ENCODE measurements around the gene ARID1B.

ARID1B gene

GRCh38 chr6:156778454-156779205 lies 1.5 kb downstream of the ARID1B start:
- no peak for TF ChIP-seq CTCF (IDR thresholded peaks at IDR 0.05; ENCODE audit: control insufficient read depth, insufficient read depth, low read depth, low read length, missing control alignments)
- no peak for DNase-seq (ENCODE audit: low read depth)
- peak overlapping the region; percentile 94 for H3K4me3 ChIP-seq (ENCODE audit: control insufficient read depth, low read depth, low read length)

DNA sequence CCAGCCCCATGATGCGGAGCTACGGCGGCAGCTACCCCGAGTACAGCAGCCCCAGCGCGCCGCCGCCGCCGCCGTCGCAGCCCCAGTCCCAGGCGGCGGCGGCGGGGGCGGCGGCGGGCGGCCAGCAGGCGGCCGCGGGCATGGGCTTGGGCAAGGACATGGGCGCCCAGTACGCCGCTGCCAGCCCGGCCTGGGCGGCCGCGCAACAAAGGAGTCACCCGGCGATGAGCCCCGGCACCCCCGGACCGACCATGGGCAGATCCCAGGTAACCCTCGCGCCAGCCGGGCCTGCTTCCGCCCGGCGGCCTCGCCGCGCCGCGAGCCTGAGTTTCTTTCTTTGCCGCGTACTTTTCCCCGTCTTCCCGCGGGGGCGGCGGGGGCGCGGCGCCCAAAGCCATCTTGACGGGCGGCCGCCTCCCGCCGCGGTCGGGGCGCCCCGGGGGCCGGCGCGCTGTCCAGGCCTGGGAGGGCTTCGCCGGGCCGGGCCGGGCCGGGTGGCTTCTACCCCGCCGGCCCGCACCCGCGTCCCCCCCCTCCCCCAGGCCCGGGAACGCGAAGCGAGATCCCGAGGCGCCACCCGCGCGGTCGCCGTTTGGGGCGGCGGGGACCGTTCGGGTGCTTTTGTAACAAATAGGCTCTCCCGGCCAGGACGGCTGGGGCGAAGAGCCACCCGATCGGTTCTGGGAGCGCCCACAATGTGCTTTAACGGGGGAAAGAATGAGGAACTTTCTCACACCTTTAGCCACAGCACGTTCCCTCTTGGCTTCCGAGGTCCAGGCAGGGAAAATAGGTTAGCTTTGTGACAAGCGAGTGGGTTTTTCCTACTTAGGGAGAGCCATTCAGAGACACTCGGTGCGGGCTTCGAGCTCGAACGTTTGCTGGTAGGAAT lies 2.3 kb downstream of the ARID1B start:
- no peak for TF ChIP-seq CTCF (IDR thresholded peaks at IDR 0.05; ENCODE audit: control insufficient read depth, insufficient read depth, low read depth, low read length, missing control alignments)
- DNase-seq (ENCODE audit: low read depth), result no peak
- peak overlapping the region; percentile 94 for H3K4me3 ChIP-seq (ENCODE audit: control insufficient read depth, low read depth, low read length)

DNA sequence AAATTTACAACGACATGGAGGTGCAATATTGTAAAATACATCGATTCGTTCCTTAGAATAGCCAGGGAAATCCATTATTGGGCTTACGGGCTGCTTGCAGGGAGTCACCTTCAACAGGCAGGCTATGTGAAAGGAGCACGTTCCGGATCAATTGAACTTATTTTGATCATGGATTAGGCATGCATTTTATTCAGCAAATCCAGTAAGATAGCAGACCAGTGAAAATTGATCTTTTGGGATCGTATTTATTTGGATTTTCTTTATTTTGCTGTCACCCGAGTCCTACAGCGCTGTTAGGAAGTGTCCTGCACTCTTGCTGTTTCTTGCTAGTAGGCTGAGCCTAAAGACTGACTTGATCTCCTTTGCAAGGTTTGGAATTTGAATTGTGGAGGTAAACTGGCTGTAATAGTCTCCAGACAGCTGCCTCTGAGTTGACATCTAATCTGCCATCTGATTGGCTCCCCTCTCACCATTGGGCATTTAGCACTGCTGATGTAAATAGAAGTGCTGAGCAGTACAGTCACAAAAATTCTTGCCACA lies 3.0 kb downstream of the ARID1B start:
- no peak for TF ChIP-seq CTCF (IDR thresholded peaks at IDR 0.05; ENCODE audit: control insufficient read depth, insufficient read depth, low read depth, low read length, missing control alignments)
- peak; percentile 89 for DNase-seq (ENCODE audit: low read depth)
- H3K4me3 ChIP-seq (ENCODE audit: control insufficient read depth, low read depth, low read length), result peak overlapping the region; percentile 94

- peak overlapping the region; percentile 32 for H3K4me3 ChIP-seq (ENCODE audit: control insufficient read depth, low read depth, low read length)
- no peak for TF ChIP-seq CTCF (IDR thresholded peaks at IDR 0.05; ENCODE audit: control insufficient read depth, insufficient read depth, low read depth, low read length, missing control alignments)
- no peak for DNase-seq (ENCODE audit: low read depth)
Measured at GRCh38 chr6:156780962-156781853, 4.0 kb downstream of the ARID1B start.

DNA sequence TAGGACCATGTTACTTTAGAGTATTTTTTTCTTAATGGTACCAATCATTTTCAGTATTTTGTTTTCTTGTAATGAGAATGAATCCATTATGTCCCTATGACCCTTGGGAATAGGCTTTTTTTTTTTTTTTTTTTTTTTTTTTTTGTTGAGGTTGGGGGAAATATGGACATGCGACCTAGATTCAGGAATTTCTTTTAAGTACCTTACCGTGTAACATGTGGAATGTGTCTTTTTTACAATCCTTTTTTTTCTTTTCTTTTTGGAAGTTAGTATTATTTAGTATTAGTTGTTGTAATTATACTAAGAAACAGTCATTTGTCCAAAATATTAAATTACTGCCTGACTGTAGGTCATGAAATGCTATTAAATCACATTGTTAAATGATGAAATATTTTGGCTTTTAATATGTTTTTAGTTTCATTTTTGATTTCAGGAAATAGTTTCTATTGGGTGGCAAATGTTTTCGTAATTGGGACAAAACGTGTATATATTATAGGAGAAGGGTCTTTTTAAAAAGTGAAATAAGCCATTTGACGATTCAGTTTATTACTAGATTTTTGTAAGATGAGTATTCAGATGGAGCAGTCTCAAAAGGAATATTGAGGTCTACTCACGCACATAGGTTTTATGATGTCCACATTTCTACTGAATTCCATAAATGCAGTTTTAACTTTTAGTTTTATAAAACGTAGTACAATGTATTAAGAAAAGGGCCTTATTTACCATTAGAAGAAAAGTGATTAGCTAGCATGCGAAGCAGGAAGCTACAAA lies 4.9 kb downstream of the ARID1B start:
- DNase-seq (ENCODE audit: low read depth), result no peak
- peak overlapping the region; percentile 32 for H3K4me3 ChIP-seq (ENCODE audit: control insufficient read depth, low read depth, low read length)
- no peak for TF ChIP-seq CTCF (IDR thresholded peaks at IDR 0.05; ENCODE audit: control insufficient read depth, insufficient read depth, low read depth, low read length, missing control alignments)
